Measurements from ENCODE around the gene RDH8. TPM values are rescaled to one million over a fixed set of nuclear protein-coding genes. Genes with fewer than 3 reads are reported as not detected.

The RDH8 gene
- total and polyA plus RNA-seq, 2 of the 8 experiments (the other 6 are each of a cell fraction or from before 2014, with no cell fraction given), result 0.38 TPM; not detected in 1

DNA sequence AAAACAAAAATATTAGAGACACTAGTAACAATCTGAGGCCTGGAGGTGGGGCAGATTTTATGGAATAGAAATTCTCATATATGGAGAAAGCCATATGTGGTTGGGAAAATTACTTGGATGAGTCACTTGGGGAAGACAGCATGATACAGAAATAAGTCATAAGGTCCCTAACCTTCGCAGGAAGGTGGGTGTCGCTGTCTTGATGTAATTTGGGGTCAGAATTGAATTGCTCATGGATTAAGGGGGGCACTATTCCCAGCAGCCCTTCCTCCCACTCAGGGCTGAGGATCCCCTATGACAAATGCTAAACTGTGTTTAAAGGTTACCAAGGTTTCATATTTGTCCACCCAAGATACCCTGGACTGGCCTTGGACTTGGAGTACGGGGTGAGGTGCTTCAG is 5.0 kb downstream of the RDH8 start (continued):
- no peak for TF ChIP-seq SP1 (IDR thresholded peaks at IDR 0.05; ENCODE audit: low read depth, low read length)
- no peak for TF ChIP-seq RXRA (IDR thresholded peaks at IDR 0.05; ENCODE audit: insufficient read depth, low read depth, low read length)

Data from H1 (cell line).